ENCODE measurements around the gene ALPP. TPM values are rescaled to one million over a fixed set of nuclear protein-coding genes. Genes with fewer than 3 reads are reported as not detected.
"Not testable (repeated sequence)": the region's sequence is repeated elsewhere in the genome, so short reads cannot be mapped to it uniquely, and the experiment has no call there.

The ALPP gene
- total RNA-seq (under 1 TPM in 1 of 2 donors, not detected in 1; 0.06 TPM), polyA plus RNA-seq (ENCODE audit: insufficient read length in 2 of 2) (under 1 TPM; 0.10 to 0.30 TPM)
- long read RNA-seq, donor 1, result 0 reads
- long read RNA-seq, donor 2, result 0 reads
- long read RNA-seq, donor 3, result 0 reads
- long read RNA-seq, donor 4, result 0 reads

- peaks cover 21% of the 10 kb centered on the region for H3K27me3 ChIP-seq (ENCODE audit: control insufficient read depth, insufficient read depth, low read length)
- H3K27ac ChIP-seq (ENCODE audit: low read depth, low read length); H3K4me3 ChIP-seq (ENCODE audit: low read depth, low read length); DNase-seq (ENCODE audit: low read depth in 4 of 6, low spot score in 6 of 6); H3K4me1 ChIP-seq (ENCODE audit: control insufficient read depth, insufficient read depth, low read length); H3K9me3 ChIP-seq (ENCODE audit: control insufficient read depth, insufficient read depth, low read length); H3K36me3 ChIP-seq (ENCODE audit: control insufficient read depth, insufficient read depth, low read length): not testable (repeated sequence)
- 85% methylated on average over 11 of the region's 12 CpGs for WGBS (ENCODE audit: insufficient coverage)
Observed at GRCh38 chr2:232378735-232379151, at the start of gene ALPP. ALPP (plus strand) TSS chr2:232378751; CDS start chr2:232378803, 52 bp downstream.

- H3K4me3 ChIP-seq (ENCODE audit: low read depth, low read length), result no peak overlapping the region
- H3K27ac ChIP-seq (ENCODE audit: low read depth, low read length), result no peak overlapping the region
- peaks cover 20% of the 10 kb centered on the region for H3K4me1 ChIP-seq (ENCODE audit: control insufficient read depth, insufficient read depth, low read length)
- WGBS (ENCODE audit: insufficient coverage), result 91% methylated on average over 13 of the region's 15 CpGs
- peaks cover 37% of the 10 kb centered on the region for H3K36me3 ChIP-seq (ENCODE audit: control insufficient read depth, insufficient read depth, low read length)
- no peaks in the 10 kb centered on the region for H3K9me3 ChIP-seq (ENCODE audit: control insufficient read depth, insufficient read depth, low read length)
- no peak for DNase-seq (ENCODE audit: low read depth in 4 of 6, low spot score in 6 of 6)
- no peaks in the 10 kb centered on the region for H3K27me3 ChIP-seq (ENCODE audit: control insufficient read depth, insufficient read depth, low read length)
Observed at GRCh38 chr2:232329716-232330067, 48.9 kb upstream of the ALPP start.

DNA sequence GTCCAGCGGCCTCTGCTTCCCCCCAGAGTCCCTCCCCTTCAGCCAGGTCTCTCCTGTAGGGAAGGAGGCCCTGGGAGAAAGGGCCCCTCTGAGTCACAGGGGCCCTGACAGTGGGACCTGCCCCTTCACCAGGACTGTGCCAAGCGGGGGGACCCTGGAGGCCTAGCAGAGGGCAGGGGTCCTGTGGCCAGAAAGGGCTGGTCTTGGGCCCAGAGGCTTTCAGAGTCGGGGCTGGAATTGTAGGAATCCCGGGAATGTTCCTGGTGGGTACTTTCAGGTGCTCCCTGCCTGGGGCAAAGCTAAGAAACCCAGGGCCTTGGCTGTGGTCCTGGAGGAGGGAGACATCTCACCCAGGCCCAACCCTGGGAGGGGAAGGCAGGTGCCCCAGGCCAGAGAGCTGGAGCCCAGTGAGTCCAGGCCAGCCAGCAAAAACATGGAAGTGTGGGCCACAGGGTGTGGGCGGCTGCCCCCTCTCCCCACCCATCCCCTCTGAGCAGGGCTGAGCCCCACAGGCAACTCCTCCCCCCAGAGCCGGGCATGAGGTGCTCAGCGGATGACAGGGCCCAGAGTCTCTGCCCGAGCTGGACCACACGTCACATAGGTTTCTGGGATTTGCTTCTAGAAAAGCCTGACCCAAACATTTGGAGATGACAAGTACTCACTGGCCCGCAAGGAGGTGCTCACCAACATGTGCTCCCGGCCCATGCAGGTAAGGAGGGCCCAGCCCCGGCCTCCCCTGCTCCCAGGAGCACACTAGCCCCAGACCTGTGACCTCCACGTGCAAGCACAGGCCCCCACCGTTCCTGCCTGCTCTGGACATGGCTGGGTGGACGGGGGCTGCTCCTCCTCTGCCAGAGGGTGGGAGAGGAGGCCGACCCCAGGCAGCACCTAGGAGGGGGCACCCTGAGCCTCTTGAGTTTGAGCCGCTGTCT lies 48.2 kb upstream of the ALPP start:
- no peak overlapping the region for H3K27ac ChIP-seq (ENCODE audit: low read depth, low read length)
- 91% methylated on average over 10 of the region's 17 CpGs for WGBS (ENCODE audit: insufficient coverage)
- H3K27me3 ChIP-seq (ENCODE audit: control insufficient read depth, insufficient read depth, low read length), result no peaks in the 10 kb centered on the region
- peaks cover 16% of the 10 kb centered on the region for H3K4me1 ChIP-seq (ENCODE audit: control insufficient read depth, insufficient read depth, low read length)
- H3K9me3 ChIP-seq (ENCODE audit: control insufficient read depth, insufficient read depth, low read length), result no peaks in the 10 kb centered on the region
- no peak overlapping the region for H3K4me3 ChIP-seq (ENCODE audit: low read depth, low read length)
- H3K36me3 ChIP-seq (ENCODE audit: control insufficient read depth, insufficient read depth, low read length), result peaks cover 39% of the 10 kb centered on the region
- no peak for DNase-seq (ENCODE audit: low read depth in 4 of 6, low spot score in 6 of 6)

GRCh38 chr2:232331061-232331460 lies 47.5 kb upstream of the ALPP start:
- 87% methylated on average over 10 of the region's 11 CpGs for WGBS (ENCODE audit: insufficient coverage)
- H3K4me1 ChIP-seq (ENCODE audit: control insufficient read depth, insufficient read depth, low read length); H3K27ac ChIP-seq (ENCODE audit: low read depth, low read length); H3K27me3 ChIP-seq (ENCODE audit: control insufficient read depth, insufficient read depth, low read length); H3K4me3 ChIP-seq (ENCODE audit: low read depth, low read length); DNase-seq (ENCODE audit: low read depth in 4 of 6, low spot score in 6 of 6); H3K9me3 ChIP-seq (ENCODE audit: control insufficient read depth, insufficient read depth, low read length): not testable (repeated sequence)
- H3K36me3 ChIP-seq (ENCODE audit: control insufficient read depth, insufficient read depth, low read length), result peaks cover 43% of the 10 kb centered on the region

- peaks cover 49% of the 10 kb centered on the region for H3K36me3 ChIP-seq (ENCODE audit: control insufficient read depth, insufficient read depth, low read length)
- H3K27ac ChIP-seq (ENCODE audit: low read depth, low read length); H3K4me1 ChIP-seq (ENCODE audit: control insufficient read depth, insufficient read depth, low read length); H3K4me3 ChIP-seq (ENCODE audit: low read depth, low read length); H3K9me3 ChIP-seq (ENCODE audit: control insufficient read depth, insufficient read depth, low read length); H3K27me3 ChIP-seq (ENCODE audit: control insufficient read depth, insufficient read depth, low read length); DNase-seq (ENCODE audit: low read depth in 4 of 6, low spot score in 6 of 6): not testable (repeated sequence)
- WGBS (ENCODE audit: insufficient coverage), result 98% methylated on average over 8 of the region's 11 CpGs
Observed at GRCh38 chr2:232331641-232332040, 46.9 kb upstream of the ALPP start.

GRCh38 chr2:232332244-232332939 lies 46.2 kb upstream of the ALPP start:
- 74% methylated on average over 11 of the region's 26 CpGs for WGBS (ENCODE audit: insufficient coverage)

DNA sequence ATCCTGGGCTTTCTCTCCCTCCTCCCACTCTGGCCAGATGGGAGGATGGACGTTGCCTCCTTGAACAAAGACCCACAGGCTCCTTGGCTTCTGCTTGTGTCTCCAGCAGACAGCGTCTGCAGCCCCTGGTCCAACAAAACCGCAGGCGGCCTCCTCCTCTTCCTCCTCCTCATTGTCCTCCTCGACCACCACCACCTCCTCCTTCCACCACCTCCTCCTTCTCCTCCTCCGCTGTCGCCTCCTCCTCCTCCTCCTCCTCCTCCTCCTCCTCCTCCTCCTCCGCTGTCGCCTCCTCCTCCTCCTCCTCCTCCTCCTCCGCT lies 45.7 kb upstream of the ALPP start:
- no peak for DNase-seq (ENCODE audit: low read depth in 4 of 6, low spot score in 6 of 6)

More at GRCh38 chr2:232332244-232332939, 46.2 kb upstream of the ALPP start:
- H3K9me3 ChIP-seq (ENCODE audit: control insufficient read depth, insufficient read depth, low read length); DNase-seq (ENCODE audit: low read depth in 4 of 6, low spot score in 6 of 6); H3K27me3 ChIP-seq (ENCODE audit: control insufficient read depth, insufficient read depth, low read length); H3K4me1 ChIP-seq (ENCODE audit: control insufficient read depth, insufficient read depth, low read length); H3K27ac ChIP-seq (ENCODE audit: low read depth, low read length); H3K4me3 ChIP-seq (ENCODE audit: low read depth, low read length): not testable (repeated sequence)
- peaks cover 57% of the 10 kb centered on the region for H3K36me3 ChIP-seq (ENCODE audit: control insufficient read depth, insufficient read depth, low read length)

GRCh38 chr2:232333361-232334135 lies 45.0 kb upstream of the ALPP start:
- peaks cover 57% of the 10 kb centered on the region for H3K36me3 ChIP-seq (ENCODE audit: control insufficient read depth, insufficient read depth, low read length)

More for the DNA sequence above, 45.7 kb upstream of the ALPP start:
- 51% methylated on average over 4 of the region's 10 CpGs for WGBS (ENCODE audit: insufficient coverage)
- H3K4me1 ChIP-seq (ENCODE audit: control insufficient read depth, insufficient read depth, low read length), result peaks cover 8% of the 10 kb centered on the region
- H3K36me3 ChIP-seq (ENCODE audit: control insufficient read depth, insufficient read depth, low read length), result peaks cover 58% of the 10 kb centered on the region
- no peaks in the 10 kb centered on the region for H3K9me3 ChIP-seq (ENCODE audit: control insufficient read depth, insufficient read depth, low read length)
- H3K4me3 ChIP-seq (ENCODE audit: low read depth, low read length), result no peak overlapping the region
- H3K27ac ChIP-seq (ENCODE audit: low read depth, low read length), result no peak overlapping the region
- H3K27me3 ChIP-seq (ENCODE audit: control insufficient read depth, insufficient read depth, low read length), result no peaks in the 10 kb centered on the region

DNA sequence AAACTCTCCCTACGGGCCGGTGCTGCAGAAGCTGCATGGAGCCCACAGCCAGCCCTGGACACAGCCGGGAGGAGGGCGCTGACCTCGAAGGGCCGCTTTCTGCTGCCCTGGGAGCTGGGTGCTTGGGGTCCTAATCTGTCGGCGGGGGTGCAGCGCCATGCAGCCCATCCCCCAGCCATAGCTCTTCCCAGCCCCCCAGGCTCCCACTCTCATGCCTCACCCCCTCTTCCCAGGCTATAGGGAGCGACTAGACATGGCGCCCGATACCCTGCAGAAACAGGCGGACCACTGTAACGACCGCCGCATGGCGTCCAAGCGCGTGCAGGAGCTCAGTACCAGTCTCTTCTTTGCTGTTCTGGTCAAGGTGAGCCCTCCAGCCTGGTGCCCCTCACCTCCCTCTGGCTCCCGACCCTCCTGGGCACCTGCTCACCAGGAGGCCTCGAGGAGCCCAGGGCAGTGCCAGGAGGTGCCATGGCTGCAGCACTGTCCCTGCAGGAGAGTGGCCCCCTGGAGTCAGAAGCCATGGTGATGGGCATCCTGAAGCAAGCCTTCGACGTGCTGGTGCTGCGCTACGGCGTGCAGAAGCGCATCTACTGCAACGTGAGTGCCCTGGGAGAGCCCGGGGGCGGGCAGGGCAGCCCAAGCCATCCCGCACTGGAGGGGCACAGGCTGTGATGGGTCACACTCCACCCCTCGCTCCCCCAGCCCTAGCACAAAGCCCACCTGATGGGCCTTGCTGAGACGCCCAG lies 44.2 kb upstream of the ALPP start:
- WGBS (ENCODE audit: insufficient coverage), result 98% methylated on average over 21 of the region's 33 CpGs
- H3K27ac ChIP-seq (ENCODE audit: low read depth, low read length); H3K4me3 ChIP-seq (ENCODE audit: low read depth, low read length); H3K4me1 ChIP-seq (ENCODE audit: control insufficient read depth, insufficient read depth, low read length); H3K27me3 ChIP-seq (ENCODE audit: control insufficient read depth, insufficient read depth, low read length); H3K9me3 ChIP-seq (ENCODE audit: control insufficient read depth, insufficient read depth, low read length); DNase-seq (ENCODE audit: low read depth in 4 of 6, low spot score in 6 of 6): not testable (repeated sequence)
- H3K36me3 ChIP-seq (ENCODE audit: control insufficient read depth, insufficient read depth, low read length), result peaks cover 61% of the 10 kb centered on the region

More at GRCh38 chr2:232333361-232334135, 45.0 kb upstream of the ALPP start:
- peaks cover 8% of the 10 kb centered on the region for H3K4me1 ChIP-seq (ENCODE audit: control insufficient read depth, insufficient read depth, low read length)
- H3K27ac ChIP-seq (ENCODE audit: low read depth, low read length), result no peak overlapping the region
- peak in 1 of 6 donors; percentile 22 for DNase-seq (ENCODE audit: low read depth in 4 of 6, low spot score in 6 of 6)
- no peaks in the 10 kb centered on the region for H3K9me3 ChIP-seq (ENCODE audit: control insufficient read depth, insufficient read depth, low read length)
- H3K4me3 ChIP-seq (ENCODE audit: low read depth, low read length), result no peak overlapping the region
- H3K27me3 ChIP-seq (ENCODE audit: control insufficient read depth, insufficient read depth, low read length), result no peaks in the 10 kb centered on the region
- 91% methylated on average over 27 of the region's 28 CpGs for WGBS (ENCODE audit: insufficient coverage)

All from spinal cord (tissue), 10 donors.